Measurements from ENCODE around the gene NOMO2. TPM values are rescaled to one million over a fixed set of nuclear protein-coding genes. Genes with fewer than 3 reads are reported as not detected.
"Not testable (repeated sequence)": the region's sequence is repeated elsewhere in the genome, so short reads cannot be mapped to it uniquely, and the experiment has no call there.

NOMO2 gene, protein sequence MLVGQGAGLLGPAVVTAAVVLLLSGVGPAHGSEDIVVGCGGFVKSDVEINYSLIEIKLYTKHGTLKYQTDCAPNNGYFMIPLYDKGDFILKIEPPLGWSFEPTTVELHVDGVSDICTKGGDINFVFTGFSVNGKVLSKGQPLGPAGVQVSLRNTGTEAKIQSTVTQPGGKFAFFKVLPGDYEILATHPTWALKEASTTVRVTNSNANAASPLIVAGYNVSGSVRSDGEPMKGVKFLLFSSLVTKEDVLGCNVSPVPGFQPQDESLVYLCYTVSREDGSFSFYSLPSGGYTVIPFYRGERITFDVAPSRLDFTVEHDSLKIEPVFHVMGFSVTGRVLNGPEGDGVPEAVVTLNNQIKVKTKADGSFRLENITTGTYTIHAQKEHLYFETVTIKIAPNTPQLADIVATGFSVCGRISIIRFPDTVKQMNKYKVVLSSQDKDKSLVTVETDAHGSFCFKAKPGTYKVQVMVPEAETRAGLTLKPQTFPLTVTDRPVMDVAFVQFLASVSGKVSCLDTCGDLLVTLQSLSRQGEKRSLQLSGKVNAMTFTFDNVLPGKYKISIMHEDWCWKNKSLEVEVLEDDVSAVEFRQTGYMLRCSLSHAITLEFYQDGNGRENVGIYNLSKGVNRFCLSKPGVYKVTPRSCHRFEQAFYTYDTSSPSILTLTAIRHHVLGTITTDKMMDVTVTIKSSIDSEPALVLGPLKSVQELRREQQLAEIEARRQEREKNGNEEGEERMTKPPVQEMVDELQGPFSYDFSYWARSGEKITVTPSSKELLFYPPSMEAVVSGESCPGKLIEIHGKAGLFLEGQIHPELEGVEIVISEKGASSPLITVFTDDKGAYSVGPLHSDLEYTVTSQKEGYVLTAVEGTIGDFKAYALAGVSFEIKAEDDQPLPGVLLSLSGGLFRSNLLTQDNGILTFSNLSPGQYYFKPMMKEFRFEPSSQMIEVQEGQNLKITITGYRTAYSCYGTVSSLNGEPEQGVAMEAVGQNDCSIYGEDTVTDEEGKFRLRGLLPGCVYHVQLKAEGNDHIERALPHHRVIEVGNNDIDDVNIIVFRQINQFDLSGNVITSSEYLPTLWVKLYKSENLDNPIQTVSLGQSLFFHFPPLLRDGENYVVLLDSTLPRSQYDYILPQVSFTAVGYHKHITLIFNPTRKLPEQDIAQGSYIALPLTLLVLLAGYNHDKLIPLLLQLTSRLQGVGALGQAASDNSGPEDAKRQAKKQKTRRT
- total RNA-seq = 205 TPM
- long read RNA-seq, full-length matches to known transcripts = 457 of 525 reads
- long read RNA-seq, partial matches to known transcripts = 47 of 525 reads
- long read RNA-seq, other reads (novel, unspliced or antisense) = 21 of 525 reads

DNA sequence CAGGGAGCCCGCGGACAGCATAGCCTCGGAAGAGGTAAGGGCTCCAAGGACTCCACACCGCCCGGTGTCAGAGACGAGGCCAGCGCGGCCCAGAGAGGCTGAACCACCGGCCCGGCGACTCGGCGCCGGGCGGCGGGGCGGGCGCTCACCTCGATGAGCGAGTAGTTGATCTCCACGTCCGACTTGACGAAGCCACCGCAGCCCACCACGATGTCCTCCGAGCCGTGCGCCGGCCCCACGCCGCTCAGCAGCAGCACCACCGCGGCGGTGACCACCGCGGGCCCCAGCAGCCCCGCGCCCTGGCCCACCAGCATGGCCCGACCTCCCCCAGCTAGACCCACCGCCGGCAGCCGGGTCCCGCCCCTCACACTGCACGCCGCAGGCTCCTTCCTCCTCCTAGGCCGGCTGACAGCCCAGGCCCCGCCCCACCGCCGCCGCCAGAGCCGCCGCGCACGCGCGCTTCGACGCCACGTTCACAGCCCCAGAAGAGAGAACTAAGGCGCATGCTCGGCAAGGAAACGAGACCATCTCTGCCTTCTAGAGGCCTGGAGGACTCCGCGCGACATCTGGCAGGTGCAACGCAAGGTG is at the start of gene NOMO2:
Gene NOMO2 (minus strand): TSS at position 371 of the 588 bp plus-strand sequence. CDS start 57 bp downstream, at position 314.
- peak within 1 kb of the TSS; percentile 76 for H3K27ac ChIP-seq (replicated peaks)
- H3K4me1 ChIP-seq; intact Hi-C loops (cut with micrococcal nuclease); H3K36me3 ChIP-seq; H3K27me3 ChIP-seq (ENCODE audit: low read depth); H3K9me3 ChIP-seq (replicated peaks): not testable (repeated sequence)
- peak within 1 kb of the TSS; percentile 70 for H3K4me3 ChIP-seq
- peak; percentile 89 for DNase-seq

DNA sequence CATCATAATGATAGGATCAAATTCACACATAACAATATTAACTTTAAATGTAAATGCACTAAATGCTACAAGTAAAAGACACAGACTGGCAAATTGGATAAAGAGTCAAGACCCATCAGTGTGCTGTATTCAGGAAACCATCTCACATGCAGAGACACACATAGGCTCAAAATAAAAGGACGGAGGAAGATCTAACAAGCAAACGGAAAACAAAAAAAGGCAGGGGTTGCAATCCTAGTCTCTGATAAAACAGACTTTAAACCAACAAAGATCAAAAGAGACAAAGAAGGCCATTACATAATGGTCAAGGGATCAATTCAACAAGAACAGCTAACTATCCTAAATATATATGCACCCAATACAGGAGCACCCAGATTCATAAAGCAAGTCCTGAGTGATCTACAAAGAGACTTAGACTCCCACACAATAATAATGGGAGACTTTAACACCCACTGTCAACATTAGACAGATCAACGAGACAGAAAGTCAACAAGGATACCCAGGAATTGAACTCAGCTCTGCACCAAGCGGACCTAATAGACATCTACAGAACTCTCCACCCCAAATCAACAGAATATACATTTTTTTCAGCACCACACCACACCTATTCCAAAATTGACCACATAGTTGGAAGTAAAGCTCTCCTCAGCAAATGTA is 48.4 kb upstream of the NOMO2 start:
- H3K27ac ChIP-seq (replicated peaks); H3K27me3 ChIP-seq (ENCODE audit: low read depth); H3K36me3 ChIP-seq; DNase-seq; intact Hi-C loops (cut with micrococcal nuclease); H3K9me3 ChIP-seq (replicated peaks); H3K4me1 ChIP-seq; H3K4me3 ChIP-seq: not testable (repeated sequence)

DNA sequence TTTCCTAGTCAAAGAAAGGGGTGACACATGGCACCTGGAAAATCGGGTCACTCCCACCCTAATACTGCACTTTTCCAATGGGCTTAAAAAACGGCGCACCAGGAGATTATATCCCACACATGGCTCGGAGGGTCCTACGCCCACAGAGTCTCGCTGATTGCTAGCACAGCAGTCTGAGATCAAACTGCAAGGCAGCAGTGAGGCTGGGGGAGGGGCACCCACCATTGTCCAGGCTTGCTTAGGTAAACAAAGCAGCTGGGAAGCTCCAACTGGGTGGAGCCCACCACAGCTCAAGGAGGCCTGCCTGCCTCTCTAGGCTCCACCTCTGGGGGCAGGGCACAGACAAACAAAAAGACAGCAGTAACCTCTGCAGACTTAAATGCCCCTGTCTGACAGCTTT is 46.4 kb upstream of the NOMO2 start:
- H3K4me3 ChIP-seq; H3K27me3 ChIP-seq (ENCODE audit: low read depth); H3K36me3 ChIP-seq; intact Hi-C loops (cut with micrococcal nuclease); H3K4me1 ChIP-seq; DNase-seq; H3K9me3 ChIP-seq (replicated peaks); H3K27ac ChIP-seq (replicated peaks): not testable (repeated sequence)

DNA sequence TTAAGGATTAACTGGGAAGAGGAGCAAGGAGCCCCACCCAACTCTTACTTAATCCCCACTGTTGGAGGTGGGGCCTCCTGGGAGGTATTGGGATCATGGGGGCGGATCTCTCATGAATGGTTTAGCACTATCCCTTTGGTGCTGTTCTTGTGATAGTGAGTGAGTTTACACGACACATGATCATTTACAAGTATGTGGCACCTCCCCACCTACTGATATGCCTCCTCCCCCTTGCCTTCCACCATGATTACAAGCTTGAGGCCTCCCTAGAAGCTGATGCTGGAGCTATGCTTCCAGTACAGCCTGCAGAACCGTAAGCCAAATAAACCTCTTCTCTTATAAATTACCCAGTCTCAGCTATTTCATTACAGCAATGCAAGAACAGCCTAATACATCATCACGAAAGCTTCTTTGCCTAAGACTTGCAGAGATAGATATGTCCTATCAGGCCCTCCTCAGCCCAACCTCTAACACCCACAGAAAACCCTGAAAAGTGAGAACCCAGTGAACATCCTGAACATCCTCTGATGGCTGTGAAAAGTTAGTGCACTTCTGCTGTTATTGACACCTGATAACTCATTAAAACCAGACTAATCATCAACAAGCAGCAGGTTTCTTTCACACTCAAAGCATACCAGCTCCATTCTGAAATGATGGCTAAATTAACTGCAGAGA is 41.8 kb upstream of the NOMO2 start:
- H3K27me3 ChIP-seq (ENCODE audit: low read depth); H3K27ac ChIP-seq (replicated peaks); DNase-seq; H3K36me3 ChIP-seq; H3K4me1 ChIP-seq; H3K9me3 ChIP-seq (replicated peaks); H3K4me3 ChIP-seq; intact Hi-C loops (cut with micrococcal nuclease): not testable (repeated sequence)

DNA sequence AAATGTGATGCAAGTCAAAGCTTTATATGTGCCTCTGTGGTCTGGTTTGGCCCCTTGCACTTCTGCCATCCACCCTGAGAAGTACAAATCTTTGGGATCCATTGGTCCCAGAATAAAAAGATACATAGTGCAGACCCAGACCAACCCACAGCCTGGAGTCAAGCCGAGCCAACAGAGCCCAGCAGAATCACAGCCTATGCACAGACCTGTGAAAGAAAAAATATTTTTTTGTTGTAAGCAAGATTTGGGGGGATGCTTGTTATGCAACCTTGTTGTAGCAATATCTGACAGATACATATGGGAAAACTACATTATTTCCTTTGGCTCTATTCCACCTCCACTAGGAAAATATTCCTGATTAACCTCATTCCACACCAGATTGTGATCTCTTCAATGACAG is 36.7 kb upstream of the NOMO2 start:
- H3K9me3 ChIP-seq (replicated peaks); H3K4me3 ChIP-seq; H3K27me3 ChIP-seq (ENCODE audit: low read depth); intact Hi-C loops (cut with micrococcal nuclease); H3K36me3 ChIP-seq; H3K27ac ChIP-seq (replicated peaks); H3K4me1 ChIP-seq; DNase-seq: not testable (repeated sequence)

DNA sequence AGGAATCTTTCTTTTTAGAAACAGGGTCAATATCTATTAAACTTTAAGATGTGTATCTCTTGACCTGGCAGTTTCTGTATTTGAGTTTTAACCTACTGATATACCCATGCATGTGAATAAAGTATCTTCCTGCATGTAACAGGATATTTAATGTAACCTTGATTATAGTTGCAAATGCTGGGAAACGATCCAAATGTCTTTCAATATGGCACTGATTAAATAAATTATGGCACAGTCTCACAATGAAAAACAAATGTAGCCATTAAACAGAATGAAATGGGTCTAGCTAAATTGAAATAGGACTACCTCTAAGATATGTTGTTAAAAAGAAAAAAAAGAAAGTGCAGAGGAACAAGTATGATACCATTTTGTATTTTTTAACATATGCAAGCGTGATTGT is 35.8 kb upstream of the NOMO2 start:
- H3K9me3 ChIP-seq (replicated peaks); H3K36me3 ChIP-seq; DNase-seq; H3K27me3 ChIP-seq (ENCODE audit: low read depth); H3K4me3 ChIP-seq; intact Hi-C loops (cut with micrococcal nuclease); H3K4me1 ChIP-seq; H3K27ac ChIP-seq (replicated peaks): not testable (repeated sequence)

DNA sequence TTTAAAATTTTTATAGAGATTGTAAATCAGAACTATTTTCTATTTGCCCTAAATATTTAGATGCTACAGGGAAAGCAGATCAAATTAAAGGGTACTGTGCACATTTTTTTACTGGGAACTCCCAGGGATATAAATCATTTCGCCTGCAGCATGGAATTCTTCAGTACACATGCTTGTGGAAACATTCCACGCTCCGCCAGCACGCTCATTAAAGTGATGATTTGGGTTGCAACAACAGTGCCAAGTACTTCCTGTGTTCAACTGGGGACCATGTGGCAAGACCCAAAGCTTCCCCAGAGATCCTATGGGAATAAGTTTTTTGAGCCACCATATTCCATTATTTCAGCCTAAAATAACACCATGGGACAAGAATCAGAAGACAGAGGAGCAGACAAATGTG is 35.4 kb upstream of the NOMO2 start:
- intact Hi-C loops (cut with micrococcal nuclease); H3K4me3 ChIP-seq; H3K27me3 ChIP-seq (ENCODE audit: low read depth); H3K9me3 ChIP-seq (replicated peaks); H3K36me3 ChIP-seq; H3K27ac ChIP-seq (replicated peaks); H3K4me1 ChIP-seq; DNase-seq: not testable (repeated sequence)

DNA sequence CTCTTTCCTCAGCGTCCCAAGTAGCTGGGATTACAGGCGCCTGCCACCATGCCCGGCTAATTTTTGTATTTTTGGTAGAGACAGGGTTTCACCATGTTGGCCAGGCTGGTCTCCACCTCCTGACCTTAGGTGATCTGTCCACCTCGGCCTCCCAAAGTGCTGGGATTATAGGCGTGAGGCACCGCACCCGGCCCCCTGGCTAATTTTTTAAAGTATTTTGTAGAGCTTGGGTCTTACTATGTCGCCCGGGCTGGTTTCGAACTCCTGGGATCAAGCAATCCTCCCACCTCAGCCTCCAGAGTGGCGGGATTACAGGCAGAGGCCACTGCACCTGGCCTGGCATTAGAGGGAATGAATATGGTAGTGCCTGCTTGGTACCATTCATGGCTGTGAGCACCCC is 33.9 kb upstream of the NOMO2 start:
- H3K9me3 ChIP-seq (replicated peaks); H3K4me1 ChIP-seq; DNase-seq; H3K4me3 ChIP-seq; H3K36me3 ChIP-seq; intact Hi-C loops (cut with micrococcal nuclease); H3K27ac ChIP-seq (replicated peaks); H3K27me3 ChIP-seq (ENCODE audit: low read depth): not testable (repeated sequence)

DNA sequence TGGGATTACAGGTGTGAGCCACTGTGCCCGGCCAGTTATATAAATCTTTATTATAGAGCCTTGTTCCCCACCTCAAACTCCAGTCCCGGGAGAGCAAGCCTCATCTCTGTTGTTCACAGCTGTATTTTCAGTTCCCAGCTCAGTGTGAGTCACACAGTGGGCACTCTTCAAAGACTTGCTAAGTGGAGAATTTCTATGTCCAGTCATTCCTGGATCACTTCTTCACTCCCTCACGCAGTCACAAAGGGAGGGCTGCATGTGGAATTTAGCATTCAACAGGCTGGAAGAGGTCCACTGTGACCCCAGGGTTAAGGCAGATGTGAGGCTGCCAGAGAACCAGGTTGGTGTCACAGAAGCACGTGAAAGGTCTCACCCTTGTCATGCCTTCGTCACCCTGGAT is 33.0 kb upstream of the NOMO2 start:
- H3K9me3 ChIP-seq (replicated peaks); intact Hi-C loops (cut with micrococcal nuclease): not testable (repeated sequence)

DNA sequence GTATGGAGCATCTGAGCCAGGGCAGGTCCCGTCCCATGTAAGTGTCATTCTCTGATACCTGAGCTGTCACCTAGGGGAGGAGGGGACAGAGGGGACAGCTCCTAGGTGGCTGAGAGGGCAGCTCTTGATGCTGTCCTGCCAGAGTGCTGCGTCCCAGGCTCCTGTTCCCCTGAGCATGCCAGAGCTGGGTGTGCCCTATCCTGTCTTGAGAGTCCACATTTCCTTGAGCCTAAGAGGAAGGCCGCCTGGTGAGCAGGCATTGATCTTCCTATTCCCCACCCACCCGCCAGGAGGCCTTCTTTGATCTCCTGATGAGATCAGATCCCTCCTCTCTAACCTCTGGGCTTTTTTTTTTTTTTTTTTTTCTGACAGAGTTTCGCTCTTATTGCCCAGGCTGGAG is 32.0 kb upstream of the NOMO2 start:
- H3K4me3 ChIP-seq; H3K36me3 ChIP-seq; H3K27me3 ChIP-seq (ENCODE audit: low read depth); intact Hi-C loops (cut with micrococcal nuclease); H3K27ac ChIP-seq (replicated peaks); DNase-seq; H3K9me3 ChIP-seq (replicated peaks); H3K4me1 ChIP-seq: not testable (repeated sequence)

More for the DNA sequence above, 33.0 kb upstream of the NOMO2 start:
- H3K36me3 ChIP-seq; H3K27me3 ChIP-seq (ENCODE audit: low read depth); H3K4me3 ChIP-seq; DNase-seq; H3K4me1 ChIP-seq; H3K27ac ChIP-seq (replicated peaks): not testable (repeated sequence)

DNA sequence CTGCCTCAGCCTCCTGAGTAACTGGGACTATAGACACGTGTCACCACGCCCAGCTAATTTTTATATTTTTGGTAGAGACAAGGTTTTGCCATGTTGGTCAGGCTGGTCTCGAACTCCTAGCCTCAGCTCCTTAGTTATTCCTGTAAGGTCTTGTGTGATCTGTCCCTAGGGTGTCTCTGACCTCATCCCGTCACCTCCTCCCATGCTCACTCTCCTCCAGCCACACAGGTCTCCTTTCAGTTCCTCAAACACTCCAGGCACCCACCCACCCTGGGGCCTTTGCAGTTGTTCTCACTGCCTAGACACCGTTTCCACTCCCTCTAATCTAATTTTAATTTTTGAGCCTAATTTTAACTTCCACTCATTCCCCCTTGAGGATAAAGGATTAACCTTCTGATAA is 31.1 kb upstream of the NOMO2 start:
- H3K4me3 ChIP-seq; H3K27me3 ChIP-seq (ENCODE audit: low read depth); H3K9me3 ChIP-seq (replicated peaks); H3K4me1 ChIP-seq; H3K27ac ChIP-seq (replicated peaks); DNase-seq; intact Hi-C loops (cut with micrococcal nuclease); H3K36me3 ChIP-seq: not testable (repeated sequence)

DNA sequence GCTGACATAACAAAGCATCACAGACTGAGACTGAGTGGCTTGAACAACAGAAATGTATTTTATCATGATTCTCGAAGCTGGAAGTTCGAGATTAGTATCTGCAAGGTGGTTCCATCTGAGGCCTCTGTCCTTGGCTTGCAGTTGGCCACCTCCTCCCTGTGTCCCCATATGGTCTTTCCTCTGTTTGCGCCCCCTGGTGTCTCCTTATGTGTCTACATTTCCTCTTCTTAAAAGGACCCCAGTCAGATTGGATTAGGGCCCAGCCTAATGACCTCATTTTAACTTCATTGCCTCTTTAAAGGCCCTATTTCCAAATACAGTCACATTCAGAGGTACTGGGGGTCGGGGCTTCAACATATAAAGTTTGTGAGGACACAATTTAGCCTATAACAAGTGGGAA is 30.0 kb upstream of the NOMO2 start:
- H3K36me3 ChIP-seq; H3K9me3 ChIP-seq (replicated peaks); intact Hi-C loops (cut with micrococcal nuclease); H3K4me3 ChIP-seq; H3K4me1 ChIP-seq; H3K27ac ChIP-seq (replicated peaks); H3K27me3 ChIP-seq (ENCODE audit: low read depth); DNase-seq: not testable (repeated sequence)

All from left ventricle myocardium inferior (tissue), 1 donor.